ENCODE data around the gene ZNF273. TPM values are rescaled to one million over a fixed set of nuclear protein-coding genes. Genes with fewer than 3 reads are reported as not detected.

ZNF273 gene
- total RNA-seq, 2 donors from 2014 or later = 15.5 to 20.5 TPM

GRCh38 chr7:64870656-64871055, 32.4 kb upstream of the ZNF273 start:
- H3K36me3 ChIP-seq (ENCODE audit: control insufficient read depth, insufficient read depth, low read length) = no peaks in the 10 kb centered on the region
- H3K27ac Mint-ChIP-seq = no peak overlapping the region
- H3K9me3 ChIP-seq (ENCODE audit: control insufficient read depth, low read length) = no peaks in the 10 kb centered on the region

GRCh38 chr7:64871761-64872160, 31.3 kb upstream of the ZNF273 start:
- H3K4me3 ChIP-seq (ENCODE audit: low read length) = no peak overlapping the region
- 53 to 79% methylated on average over 5 to 8 of the region's 8 CpGs for WGBS, 2 experiments (ENCODE audit: insufficient coverage in 1 of 2, insufficient read length in 1 of 2)

More at GRCh38 chr7:64870656-64871055, 32.4 kb upstream of the ZNF273 start:
- H3K9ac ChIP-seq (ENCODE audit: extremely low read depth, low read length, poor library complexity, severe bottlenecking) = no peak overlapping the region
- 92 to 95% methylated on average over 4 to 13 of the region's 13 CpGs for WGBS, 2 experiments (ENCODE audit: insufficient coverage in 1 of 2, insufficient read length in 1 of 2)
- Mint-ChIP-seq H3K4me1 (no peaks in the 10 kb centered on the region), H3K9me3 (peaks cover 46% of the 10 kb centered on the region), H3K36me3 (ENCODE audit: low read depth) (no peaks in the 10 kb centered on the region), H3K4me3 (no peak overlapping the region), H3K27me3 (ENCODE audit: insufficient read depth) (peaks cover 17% of the 10 kb centered on the region)
- no peak overlapping the region for H3K27ac ChIP-seq (ENCODE audit: low read depth, low read length)
- H3K27me3 ChIP-seq (ENCODE audit: control insufficient read depth, insufficient read depth, low read length, poor library complexity, severe bottlenecking) = peaks cover 3% of the 10 kb centered on the region
- H3K4me3 ChIP-seq (ENCODE audit: low read length) = no peak overlapping the region
- H3K4me1 ChIP-seq (ENCODE audit: control insufficient read depth, insufficient read depth, low read length) = no peaks in the 10 kb centered on the region
- no peak for TF ChIP-seq CTCF (conservative IDR thresholded peaks at IDR 0.05)
- no peak for DNase-seq

GRCh38 chr7:64872351-64873154, 30.5 kb upstream of the ZNF273 start:
- H3K9ac ChIP-seq (ENCODE audit: extremely low read depth, low read length, poor library complexity, severe bottlenecking) = no peak overlapping the region
- peaks cover 65% of the 10 kb centered on the region for H3K9me3 Mint-ChIP-seq
- peaks cover 31% of the 10 kb centered on the region for H3K27me3 Mint-ChIP-seq (ENCODE audit: insufficient read depth)
- H3K4me1 Mint-ChIP-seq = no peaks in the 10 kb centered on the region
- 91 to 93% methylated on average over 27 to 36 of the region's 36 CpGs for WGBS, 2 experiments (ENCODE audit: insufficient coverage in 1 of 2, insufficient read length in 1 of 2)
- no peaks in the 10 kb centered on the region for H3K9me3 ChIP-seq (ENCODE audit: control insufficient read depth, low read length)
- no peak overlapping the region for H3K4me3 Mint-ChIP-seq
- no peak overlapping the region for H3K4me3 ChIP-seq (ENCODE audit: low read length)
- TF ChIP-seq CTCF (conservative IDR thresholded peaks at IDR 0.05) = no peak
- H3K27ac ChIP-seq (ENCODE audit: low read depth, low read length) = no peak overlapping the region
- no peak overlapping the region for H3K27ac Mint-ChIP-seq
- no peaks in the 10 kb centered on the region for H3K36me3 Mint-ChIP-seq (ENCODE audit: low read depth)
- H3K27me3 ChIP-seq (ENCODE audit: control insufficient read depth, insufficient read depth, low read length, poor library complexity, severe bottlenecking) = peaks cover 19% of the 10 kb centered on the region
- no peaks in the 10 kb centered on the region for H3K4me1 ChIP-seq (ENCODE audit: control insufficient read depth, insufficient read depth, low read length)
- no peaks in the 10 kb centered on the region for H3K36me3 ChIP-seq (ENCODE audit: control insufficient read depth, insufficient read depth, low read length)
- peak; percentile 15 for DNase-seq

More at GRCh38 chr7:64871761-64872160, 31.3 kb upstream of the ZNF273 start:
- Histone ChIP-seq H3K9ac (ENCODE audit: extremely low read depth, low read length, poor library complexity, severe bottlenecking) (no peak overlapping the region), H3K36me3 (ENCODE audit: control insufficient read depth, insufficient read depth, low read length) (no peaks in the 10 kb centered on the region), H3K4me1 (ENCODE audit: control insufficient read depth, insufficient read depth, low read length) (no peaks in the 10 kb centered on the region), H3K9me3 (ENCODE audit: control insufficient read depth, low read length) (no peaks in the 10 kb centered on the region), H3K27me3 (ENCODE audit: control insufficient read depth, insufficient read depth, low read length, poor library complexity, severe bottlenecking) (peaks cover 14% of the 10 kb centered on the region), H3K27ac (ENCODE audit: low read depth, low read length) (no peak overlapping the region)
- Mint-ChIP-seq H3K36me3 (ENCODE audit: low read depth) (no peaks in the 10 kb centered on the region), H3K27me3 (ENCODE audit: insufficient read depth) (peaks cover 26% of the 10 kb centered on the region), H3K4me1 (no peaks in the 10 kb centered on the region), H3K9me3 (peaks cover 57% of the 10 kb centered on the region), H3K27ac (no peak overlapping the region), H3K4me3 (no peak overlapping the region)
- no peak for DNase-seq
- no peak for TF ChIP-seq CTCF (conservative IDR thresholded peaks at IDR 0.05)

All from endodermal cell (in vitro differentiated cells).